PC-9 (cell line): ENCODE results near the gene SLC35E2B. TPM values are rescaled to one million over a fixed set of nuclear protein-coding genes. Genes with fewer than 3 reads are reported as not detected.
"Not testable (repeated sequence)": the region's sequence is repeated elsewhere in the genome, so short reads cannot be mapped to it uniquely, and the experiment has no call there.

ENCODE experiments used
- BruUV-seq: library from RNA; stranded (reverse); fragments of 400-500 nt; replicated peaks from 2 replicates; lab custom pipeline; 2021; lab: Mats Ljungman, UMichigan
- CTCF ChIA-PET: fragments of 300-600 bp; sonication (Branson Sonifier 250); formaldehyde crosslinking; loops from one replicate; lab custom pipeline; 2022; ENCODE audit warnings: antibody characterized with exemption; lab: Charles Lee
- POLR2A ChIA-PET: fragments of 300-600 bp; sonication (Branson Sonifier 250); formaldehyde crosslinking; loops from one replicate; lab custom pipeline; 2022; ENCODE audit warnings: antibody characterized with exemption; ENCODE audit not compliant: unreplicated experiment; lab: Charles Lee
- DNase-seq, 2 experiments: peaks; one replicate each; pipeline versions ENCODE4 v3.0.0 to v3.0.0-alpha.2; 2015 to 2022; ENCODE audit warnings: mixed read lengths in 1 of 2
- H2AFZ ChIP-seq: fragments of 200-600 bp; sonication (generic); 2 replicates; pipeline ENCODE4 v1.8.1; 2017; ENCODE audit warnings: antibody characterized with exemption
- H3F3A ChIP-seq: fragments of 200-600 bp; sonication (generic); 2 replicates; pipeline ENCODE4 v1.8.1; 2017; ENCODE audit warnings: antibody characterized with exemption, mild to moderate bottlenecking, low read depth; ENCODE audit not compliant: insufficient read depth
- H3K27ac ChIP-seq: fragments of 200-600 bp; sonication (generic); 2 replicates; pipeline ENCODE4 v1.6.1; 2016; ENCODE audit warnings: mixed run types
- H3K27me3 ChIP-seq: fragments of 200-600 bp; sonication (generic); 2 replicates; pipeline ENCODE4 v1.6.1; 2016; ENCODE audit warnings: low read depth, mixed run types; ENCODE audit not compliant: insufficient read depth
- H3K36me3 ChIP-seq: fragments of 200-600 bp; sonication (generic); 2 replicates; pipeline ENCODE4 v1.6.1; 2016; ENCODE audit warnings: low read depth, mixed run types
- H3K4me1 ChIP-seq: fragments of 200-600 bp; sonication (generic); replicated peaks from 2 replicates; pipeline ENCODE4 v1.6.1; 2016; ENCODE audit warnings: mixed run types; ENCODE audit not compliant: insufficient read depth
- H3K4me2 ChIP-seq: fragments of 200-600 bp; sonication (generic); 2 replicates; pipeline ENCODE4 v1.6.1; 2017; ENCODE audit warnings: mixed run types
- H3K4me3 ChIP-seq: fragments of 200-600 bp; sonication (generic); 2 replicates; pipeline ENCODE4 v1.6.1; 2016; ENCODE audit warnings: mixed run types
- H3K79me2 ChIP-seq: fragments of 200-600 bp; sonication (generic); 2 replicates; pipeline ENCODE4 v1.6.1; 2017; ENCODE audit warnings: low read depth, mixed run types
- H3K9me2 ChIP-seq: fragments of 200-600 bp; sonication (generic); 2 replicates; pipeline ENCODE4 v1.8.1; 2017; ENCODE audit warnings: mild to moderate bottlenecking; ENCODE audit not compliant: insufficient read depth
- H3K9me3 ChIP-seq: fragments of 200-600 bp; sonication (generic); 2 replicates; pipeline ENCODE4 v1.8.1; 2016; ENCODE audit warnings: low read depth; ENCODE audit not compliant: insufficient read depth
- H4K20me1 ChIP-seq: fragments of 200-600 bp; sonication (generic); 2 replicates; pipeline ENCODE4 v1.8.1; 2017; ENCODE audit not compliant: insufficient read depth
- CTCF ChIP-seq: fragments of 200-600 bp; sonication (generic); conservative IDR thresholded peaks from 2 replicates; pipeline ENCODE4 v1.6.1; 2017; ENCODE audit warnings: mixed run types, antibody characterized with exemption, mild to moderate bottlenecking, moderate library complexity
- EZH2 ChIP-seq: fragments of 200-600 bp; sonication (generic); IDR thresholded peaks from 2 replicates; pipeline ENCODE4 v1.8.0; 2017; ENCODE audit warnings: antibody characterized with exemption, low read depth
- intact Hi-C: fragments of 100-400 bp; cut with micrococcal nuclease; formaldehyde crosslinking; loops from one replicate; pipeline ENCODE4 v1.10.0; 2022; ENCODE audit not compliant: unreplicated experiment
- total RNA-seq: library from RNA; stranded (reverse); gene quantifications from 2 replicates; pipeline ENCODE4 v1.2.3, GENCODE V29; 2021

The SLC35E2B gene
- total RNA-seq, 1 experiment from 2014 or later: 55.4 TPM

GRCh38 chr1:1732381-1732780 lies 39.8 kb upstream of the SLC35E2B start:
- CTCF ChIA-PET: no interaction called here

GRCh38 chr1:1730870-1731269 lies 38.3 kb upstream of the SLC35E2B start:
- H3K4me3 ChIP-seq: no peak overlapping the region
- no peaks in the 10 kb centered on the region for H3K27me3 ChIP-seq
- POLR2A ChIA-PET: no interaction called here
- H4K20me1 ChIP-seq: no peaks in the 10 kb centered on the region
- H2AFZ ChIP-seq: no peak overlapping the region
- intact Hi-C loops: no loop called here
- no peaks in the 10 kb centered on the region for H3K4me1 ChIP-seq
- no peak overlapping the region for H3K4me2 ChIP-seq
- H3K36me3 ChIP-seq: 0 out of 2 replicates have a peak, but pooled peaks cover 4% of the 10 kb centered on the region
- H3K27ac ChIP-seq: no peak overlapping the region
- H3K9me3 ChIP-seq: no peaks in the 10 kb centered on the region
- CTCF ChIA-PET: no interaction called here
- no peak for TF ChIP-seq EZH2
- TF ChIP-seq CTCF: no peak
- no peaks in the 10 kb centered on the region for H3K79me2 ChIP-seq
- H3F3A ChIP-seq: peaks cover 3% of the 10 kb centered on the region; the same call in 1 of the 2 replicates
- no peak for DNase-seq
- no peaks in the 10 kb centered on the region for H3K9me2 ChIP-seq
- no TSS peak for BruUV-seq

More at GRCh38 chr1:1732381-1732780, 39.8 kb upstream of the SLC35E2B start:
- Histone ChIP-seq H4K20me1 (no peaks in the 10 kb centered on the region), H3K4me3 (no peak overlapping the region), H3K4me1 (no peaks in the 10 kb centered on the region), H3K79me2 (no peaks in the 10 kb centered on the region), H2AFZ (no peak overlapping the region), H3F3A (no peaks in the 10 kb centered on the region), H3K36me3 (0 out of 2 replicates have a peak, but pooled peaks cover 4% of the 10 kb centered on the region), H3K4me2 (no peak overlapping the region), H3K9me3 (no peaks in the 10 kb centered on the region), H3K27ac (no peak overlapping the region), H3K27me3 (no peaks in the 10 kb centered on the region), H3K9me2 (no peaks in the 10 kb centered on the region)
- intact Hi-C loops: no loop called here
- POLR2A ChIA-PET: no interaction called here
- DNase-seq: no peak
- no TSS peak for BruUV-seq
- no peak for TF ChIP-seq CTCF
- no peak for TF ChIP-seq EZH2

- H3K4me3 ChIP-seq, H3K27ac ChIP-seq, BruUV-seq, H3F3A ChIP-seq, H3K79me2 ChIP-seq, H4K20me1 ChIP-seq, H3K9me2 ChIP-seq, H3K9me3 ChIP-seq, H2AFZ ChIP-seq, H3K27me3 ChIP-seq, POLR2A ChIA-PET, intact Hi-C loops, CTCF ChIA-PET, DNase-seq, H3K4me2 ChIP-seq, H3K36me3 ChIP-seq, H3K4me1 ChIP-seq: not testable (repeated sequence)
Measured at GRCh38 chr1:1730230-1730629, 37.6 kb upstream of the SLC35E2B start.

GRCh38 chr1:1729116-1729816 lies 36.7 kb upstream of the SLC35E2B start:
- DNase-seq, H3F3A ChIP-seq, H3K4me2 ChIP-seq, H3K27me3 ChIP-seq, intact Hi-C loops, H4K20me1 ChIP-seq, POLR2A ChIA-PET, H3K27ac ChIP-seq, H3K9me2 ChIP-seq, H3K9me3 ChIP-seq, H2AFZ ChIP-seq, CTCF ChIA-PET, H3K36me3 ChIP-seq, BruUV-seq, H3K4me3 ChIP-seq, H3K79me2 ChIP-seq, H3K4me1 ChIP-seq: not testable (repeated sequence)

GRCh38 chr1:1728308-1729005 lies 35.9 kb upstream of the SLC35E2B start:
- H3K4me2 ChIP-seq, H3K4me1 ChIP-seq, H2AFZ ChIP-seq, H3K36me3 ChIP-seq, H3K27ac ChIP-seq, CTCF ChIA-PET, DNase-seq, H3K9me3 ChIP-seq, H3F3A ChIP-seq, POLR2A ChIA-PET, H3K79me2 ChIP-seq, H3K27me3 ChIP-seq, intact Hi-C loops, BruUV-seq, H4K20me1 ChIP-seq, H3K4me3 ChIP-seq, H3K9me2 ChIP-seq: not testable (repeated sequence)
